ENCODE measurements around the gene SBF2. TPM values are rescaled to one million over a fixed set of nuclear protein-coding genes. Genes with fewer than 3 reads are reported as not detected.
"Not testable (repeated sequence)": the region's sequence is repeated elsewhere in the genome, so short reads cannot be mapped to it uniquely, and the experiment has no call there.

Gene SBF2
- total RNA-seq, 1 donor from 2014 or later, result 39.5 TPM

DNA sequence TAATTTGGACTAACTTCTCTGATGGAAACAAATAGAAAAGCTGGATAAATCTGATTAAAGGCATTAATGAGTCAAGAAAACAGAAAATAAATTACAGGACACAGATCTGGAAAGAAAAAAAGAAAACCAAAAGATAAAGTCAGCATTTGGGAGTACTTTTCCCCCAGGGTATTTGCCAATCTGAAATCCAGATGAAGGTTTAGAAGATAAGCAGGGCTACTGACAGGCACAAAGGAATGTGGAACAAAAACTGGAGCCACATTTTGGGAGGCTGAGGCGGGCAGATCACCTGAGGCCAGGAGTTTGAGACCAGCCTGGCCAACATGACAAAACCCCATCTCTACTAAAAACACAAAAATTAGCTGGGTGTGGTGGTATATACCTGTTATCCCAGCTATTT lies 57.2 kb downstream of the SBF2 start:
- Mint-ChIP-seq H3K4me3 (no peak overlapping the region), H3K27ac (no peak overlapping the region), H3K4me1 (ENCODE audit: unreplicated experiment) (no peaks in the 10 kb centered on the region), H3K27me3 (no peaks in the 10 kb centered on the region), H3K9me3 (peaks cover 4% of the 10 kb centered on the region), H3K36me3 (peaks cover 8% of the 10 kb centered on the region)
- TF ChIP-seq, protein P1, sequence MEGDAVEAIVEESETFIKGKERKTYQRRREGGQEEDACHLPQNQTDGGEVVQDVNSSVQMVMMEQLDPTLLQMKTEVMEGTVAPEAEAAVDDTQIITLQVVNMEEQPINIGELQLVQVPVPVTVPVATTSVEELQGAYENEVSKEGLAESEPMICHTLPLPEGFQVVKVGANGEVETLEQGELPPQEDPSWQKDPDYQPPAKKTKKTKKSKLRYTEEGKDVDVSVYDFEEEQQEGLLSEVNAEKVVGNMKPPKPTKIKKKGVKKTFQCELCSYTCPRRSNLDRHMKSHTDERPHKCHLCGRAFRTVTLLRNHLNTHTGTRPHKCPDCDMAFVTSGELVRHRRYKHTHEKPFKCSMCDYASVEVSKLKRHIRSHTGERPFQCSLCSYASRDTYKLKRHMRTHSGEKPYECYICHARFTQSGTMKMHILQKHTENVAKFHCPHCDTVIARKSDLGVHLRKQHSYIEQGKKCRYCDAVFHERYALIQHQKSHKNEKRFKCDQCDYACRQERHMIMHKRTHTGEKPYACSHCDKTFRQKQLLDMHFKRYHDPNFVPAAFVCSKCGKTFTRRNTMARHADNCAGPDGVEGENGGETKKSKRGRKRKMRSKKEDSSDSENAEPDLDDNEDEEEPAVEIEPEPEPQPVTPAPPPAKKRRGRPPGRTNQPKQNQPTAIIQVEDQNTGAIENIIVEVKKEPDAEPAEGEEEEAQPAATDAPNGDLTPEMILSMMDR (conservative IDR thresholded peaks at IDR 0.05), result no peak
- DNase-seq (ENCODE audit: extremely low spot score, unreplicated experiment), result no peak

DNA sequence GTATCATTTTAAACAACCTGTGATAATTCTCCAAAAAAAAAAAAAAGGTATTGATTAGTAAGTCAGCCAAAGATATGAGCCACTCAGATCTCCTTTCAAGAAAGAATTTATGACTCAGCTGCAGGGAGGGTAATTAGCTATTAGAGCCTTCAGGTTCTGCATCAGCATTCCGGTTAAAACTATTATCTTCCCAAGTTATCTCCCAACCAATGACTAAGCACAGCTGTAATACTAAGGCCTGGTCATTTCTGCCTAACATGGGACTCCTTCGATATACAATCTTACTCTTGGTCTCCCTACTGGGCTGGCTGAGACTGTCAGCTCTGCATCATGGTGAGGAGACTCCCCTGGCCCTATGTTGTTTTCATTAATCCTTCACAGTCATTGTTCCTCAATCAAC lies 60.4 kb downstream of the SBF2 start:
- peaks cover 16% of the 10 kb centered on the region for H3K36me3 Mint-ChIP-seq
- H3K27ac Mint-ChIP-seq, result no peak overlapping the region
- no peaks in the 10 kb centered on the region for H3K27me3 Mint-ChIP-seq
- DNase-seq (ENCODE audit: extremely low spot score, unreplicated experiment), result no peak
- H3K9me3 Mint-ChIP-seq, result peaks cover 13% of the 10 kb centered on the region
- TF ChIP-seq, protein P1 (conservative IDR thresholded peaks at IDR 0.05), result no peak
- H3K4me1 Mint-ChIP-seq (ENCODE audit: unreplicated experiment), result no peaks in the 10 kb centered on the region
- H3K4me3 Mint-ChIP-seq, result no peak overlapping the region

DNA sequence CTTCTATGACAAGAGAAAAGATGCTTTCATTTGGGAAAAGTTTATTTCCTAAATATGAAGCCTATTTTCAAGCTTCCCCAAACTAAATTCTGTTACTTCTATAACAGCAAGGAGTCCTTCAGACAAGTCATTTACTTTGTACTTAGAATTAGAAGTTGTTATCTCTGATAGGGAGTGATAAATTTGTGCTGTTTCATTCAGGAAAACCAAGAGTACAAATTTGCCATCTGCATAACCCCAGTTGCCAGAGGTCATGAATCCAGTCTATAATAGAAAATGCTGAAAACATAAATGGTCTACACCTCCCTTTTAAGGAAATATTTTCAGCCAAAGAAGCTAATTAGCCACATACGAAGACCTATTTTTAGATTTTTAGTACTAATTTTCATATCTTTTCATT lies 61.3 kb downstream of the SBF2 start:
- Mint-ChIP-seq H3K4me3 (no peak overlapping the region), H3K27ac (no peak overlapping the region), H3K4me1 (ENCODE audit: unreplicated experiment) (no peaks in the 10 kb centered on the region), H3K36me3 (peaks cover 16% of the 10 kb centered on the region), H3K9me3 (peaks cover 13% of the 10 kb centered on the region), H3K27me3 (no peaks in the 10 kb centered on the region)
- no peak for DNase-seq (ENCODE audit: extremely low spot score, unreplicated experiment)
- TF ChIP-seq, protein P1 (conservative IDR thresholded peaks at IDR 0.05), result no peak

DNA sequence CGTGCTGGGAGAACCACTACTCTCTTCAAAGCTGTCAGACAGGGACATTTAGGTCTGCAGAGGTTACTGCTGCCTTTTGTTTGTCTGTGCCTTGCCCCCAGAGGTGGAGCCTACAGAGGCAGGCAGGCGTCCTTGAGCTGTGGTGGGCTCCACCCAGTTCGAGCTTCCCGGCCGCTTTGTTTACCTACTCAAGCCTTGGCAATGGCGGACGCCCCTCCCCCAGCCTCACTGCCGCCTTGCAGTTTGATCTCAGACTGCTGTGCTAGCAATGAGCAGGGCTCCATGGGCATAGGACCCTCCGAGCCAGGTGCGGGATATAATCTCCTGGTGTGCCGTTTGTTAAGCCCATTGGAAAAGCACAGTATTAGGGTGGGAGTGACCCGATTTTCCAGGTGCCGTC lies 62.2 kb downstream of the SBF2 start:
- not testable (repeated sequence) for H3K27me3 Mint-ChIP-seq; H3K4me3 Mint-ChIP-seq; H3K4me1 Mint-ChIP-seq (ENCODE audit: unreplicated experiment); DNase-seq (ENCODE audit: extremely low spot score, unreplicated experiment); H3K27ac Mint-ChIP-seq
- Mint-ChIP-seq H3K36me3 (peaks cover 16% of the 10 kb centered on the region), H3K9me3 (peaks cover 13% of the 10 kb centered on the region)

DNA sequence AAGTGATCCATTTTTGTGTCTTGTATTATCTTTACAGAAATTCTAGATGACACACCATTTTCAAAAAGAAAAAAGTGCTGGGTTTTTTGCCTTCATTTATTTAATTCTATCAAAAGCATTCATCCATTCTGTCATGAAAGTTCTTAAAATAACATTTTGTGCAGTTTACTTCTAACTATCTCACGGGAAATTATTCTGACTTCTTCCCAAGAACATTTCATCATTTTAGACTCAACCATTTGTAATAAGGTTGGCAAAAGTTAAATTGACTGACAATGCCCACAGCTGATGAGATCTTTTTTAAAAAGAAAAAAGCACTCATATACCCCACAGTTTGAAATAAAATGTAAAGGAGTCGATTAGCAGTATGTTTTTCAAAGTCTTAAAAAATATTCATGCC lies 68.5 kb downstream of the SBF2 start:
- Mint-ChIP-seq H3K4me1 (ENCODE audit: unreplicated experiment) (no peaks in the 10 kb centered on the region), H3K27me3 (no peaks in the 10 kb centered on the region), H3K36me3 (peaks cover 5% of the 10 kb centered on the region), H3K9me3 (peaks cover 9% of the 10 kb centered on the region), H3K27ac (no peak overlapping the region), H3K4me3 (no peak overlapping the region)
- DNase-seq (ENCODE audit: extremely low spot score, unreplicated experiment), result no peak
- TF ChIP-seq, protein P1 (conservative IDR thresholded peaks at IDR 0.05), result no peak

DNA sequence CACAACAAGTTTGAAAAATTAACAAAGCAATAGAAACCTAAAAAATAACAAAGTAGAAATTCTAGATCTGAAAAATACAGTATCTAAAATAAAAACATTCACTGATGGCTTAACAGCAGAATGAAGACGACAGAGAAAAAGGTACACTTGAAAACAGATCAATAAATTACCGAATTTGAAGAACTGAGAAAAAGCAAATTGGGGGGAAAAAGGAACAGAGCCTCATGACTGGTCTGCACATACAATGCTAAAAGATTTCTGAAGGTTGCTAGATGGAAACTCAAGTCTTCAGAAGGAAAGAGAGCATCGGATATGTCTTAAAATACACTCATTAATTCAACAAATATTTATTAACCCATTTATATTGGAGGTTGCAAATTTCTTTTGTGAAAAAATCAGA lies 71.6 kb downstream of the SBF2 start:
- Mint-ChIP-seq H3K4me3 (no peak overlapping the region), H3K36me3 (peaks cover 12% of the 10 kb centered on the region), H3K4me1 (ENCODE audit: unreplicated experiment) (no peaks in the 10 kb centered on the region), H3K27me3 (no peaks in the 10 kb centered on the region), H3K9me3 (peaks cover 10% of the 10 kb centered on the region), H3K27ac (no peak overlapping the region)
- TF ChIP-seq, protein P1 (conservative IDR thresholded peaks at IDR 0.05), result no peak
- DNase-seq (ENCODE audit: extremely low spot score, unreplicated experiment), result no peak
